Measurements from ENCODE around the gene HTR3A. TPM values are rescaled to one million over a fixed set of nuclear protein-coding genes. Genes with fewer than 3 reads are reported as not detected.

Gene HTR3A
- total and polyA plus RNA-seq, 9 of the 15 experiments (the other 6 are each of a cell fraction or from before 2014, with no cell fraction given) = not detected

DNA sequence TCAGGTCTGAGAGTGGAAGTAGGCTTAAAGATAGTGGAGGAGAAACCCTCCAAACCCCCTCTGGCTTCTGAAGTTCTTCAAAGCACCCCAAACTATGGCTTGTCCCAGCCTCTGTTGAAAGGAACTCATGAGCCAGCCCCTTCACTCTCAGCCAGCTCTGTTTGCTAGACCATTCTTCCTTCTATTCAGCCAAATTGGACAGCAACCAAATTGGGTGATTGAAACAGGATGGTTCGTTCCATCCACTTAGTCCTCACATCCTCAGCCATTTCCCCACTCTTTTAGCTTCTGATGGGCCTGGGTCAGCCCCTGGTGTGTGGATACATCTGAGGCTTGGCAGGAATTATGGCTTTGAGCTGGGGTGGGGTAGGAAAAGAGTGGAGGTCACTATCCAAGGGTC is 4.5 kb downstream of the HTR3A start:
- ChIA-PET POLR2A (no interaction called here), CTCF (ENCODE audit: low intra/inter-chr PET ratio) (no interaction called here)
- Histone ChIP-seq H3K36me3 (ENCODE audit: control insufficient read depth, insufficient read depth, low read length) (no peaks in the 10 kb centered on the region), H3K4me3 (no peak overlapping the region), H3K79me2 (ENCODE audit: control insufficient read depth, insufficient read depth, low read length) (no peaks in the 10 kb centered on the region), H3K4me1 (replicated peaks in 1 of 2; ENCODE audit: control insufficient read depth in 2 of 2, insufficient read depth in 2 of 2, low read length in 2 of 2) (peaks cover 0 to 7% of the 10 kb centered on the region in 2 experiments; a peak in 2 of 5 replicates), H3K27ac (ENCODE audit: extremely low read depth, low read depth, low read length) (no peak overlapping the region), H2AFZ (ENCODE audit: low read depth, low read length) (no peak overlapping the region), H3K4me2 (ENCODE audit: insufficient read depth, low read length) (no peak overlapping the region), H3K27me3 (ENCODE audit: control insufficient read depth in 2 of 2, insufficient read depth in 2 of 2, low read length in 2 of 2) (peaks cover 17 to 90% of the 10 kb centered on the region in 2 experiments), H3K9me3 (replicated peaks; ENCODE audit: control insufficient read depth, insufficient read depth, low read depth, low read length) (no peaks in the 10 kb centered on the region), H3K9ac (ENCODE audit: insufficient read depth in 1 of 2, low read depth in 2 of 2, low read length in 2 of 2) (no peak overlapping the region), H3K9me1 (ENCODE audit: control insufficient read depth, insufficient read depth, low read length) (no peaks in the 10 kb centered on the region), H4K20me1 (replicated peaks; ENCODE audit: control insufficient read depth, insufficient read depth, low read length) (0 out of 2 replicates have a peak, but pooled peaks cover 3% of the 10 kb centered on the region)
- BruUV-seq (replicated peaks) = no TSS peak
- WGBS (ENCODE audit: insufficient coverage, low coverage, missing lambda C conversion rate) = 0% methylated on average over 1 of the region's 1 CpG
- ATAC-seq (no peak), DNase-seq (ENCODE audit: extremely low read depth in 1 of 4, low spot score in 3 of 4) (no peak), FAIRE-seq (no peak)
- TF ChIP-seq SMARCB1 (IDR thresholded peaks at IDR 0.05; ENCODE audit: insufficient read length, low read depth) = no peak
- TF ChIP-seq MIER1 (IDR thresholded peaks at IDR 0.05; ENCODE audit: low read depth) = no peak
- no peak for TF ChIP-seq FOXM1 (IDR thresholded peaks at IDR 0.05; ENCODE audit: low read depth)
- TF ChIP-seq FOXM1 (CRISPR knock-in tag; IDR thresholded peaks at IDR 0.05; ENCODE audit: low read depth) = no peak
- intact Hi-C loops (cut with micrococcal nuclease) = loop anchor here (10.0 kb wide), 1 partner anchor 175 kb away; no protein-coding TSS in a partner anchor
- in situ Hi-C loops (cut with MboI) = no loop called here

DNA sequence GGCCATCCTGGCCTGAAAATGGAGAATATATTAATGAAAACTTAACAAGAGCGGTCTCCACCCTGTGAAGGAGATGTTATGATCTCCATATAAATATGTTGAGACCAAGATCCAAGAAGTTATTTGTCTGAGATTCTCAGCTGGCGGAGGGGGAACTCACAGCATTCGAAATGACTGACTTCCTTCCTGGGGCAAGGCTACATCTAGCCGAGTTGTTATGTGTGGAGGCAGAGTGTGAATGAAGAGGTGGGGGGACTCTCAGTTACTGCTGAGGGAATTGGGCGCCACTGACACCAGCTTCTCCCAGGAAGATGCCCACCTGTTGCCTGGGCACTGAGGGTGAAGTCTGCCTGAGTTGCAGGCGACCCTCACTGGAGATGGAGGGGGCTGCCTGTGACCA is 5.9 kb downstream of the HTR3A start:
- Histone ChIP-seq H2AFZ (ENCODE audit: low read depth, low read length) (no peak overlapping the region), H3K4me1 (replicated peaks in 1 of 2; ENCODE audit: control insufficient read depth in 2 of 2, insufficient read depth in 2 of 2, low read length in 2 of 2) (no peaks in the 10 kb centered on the region), H3K4me2 (ENCODE audit: insufficient read depth, low read length) (no peak overlapping the region), H3K9me1 (ENCODE audit: control insufficient read depth, insufficient read depth, low read length) (no peaks in the 10 kb centered on the region), H3K27me3 (ENCODE audit: control insufficient read depth in 2 of 2, insufficient read depth in 2 of 2, low read length in 2 of 2) (peaks cover 17 to 79% of the 10 kb centered on the region in 2 experiments), H3K27ac (ENCODE audit: extremely low read depth, low read depth, low read length) (no peak overlapping the region), H3K9me3 (replicated peaks; ENCODE audit: control insufficient read depth, insufficient read depth, low read depth, low read length) (no peaks in the 10 kb centered on the region), H3K36me3 (ENCODE audit: control insufficient read depth, insufficient read depth, low read length) (no peaks in the 10 kb centered on the region), H3K79me2 (ENCODE audit: control insufficient read depth, insufficient read depth, low read length) (no peaks in the 10 kb centered on the region), H4K20me1 (replicated peaks; ENCODE audit: control insufficient read depth, insufficient read depth, low read length) (no peaks in the 10 kb centered on the region), H3K4me3 (no peak overlapping the region), H3K9ac (ENCODE audit: insufficient read depth in 1 of 2, low read depth in 2 of 2, low read length in 2 of 2) (no peak overlapping the region)
- DNase-seq (ENCODE audit: extremely low read depth in 1 of 4, low spot score in 3 of 4) (no peak), ATAC-seq (no peak), FAIRE-seq (no peak)
- no TSS peak for BruUV-seq (replicated peaks)
- intact Hi-C loops (cut with micrococcal nuclease) (no loop called here), in situ Hi-C loops (cut with MboI) (no loop called here)
- 0% methylated on average over 6 of the region's 6 CpGs for WGBS (ENCODE audit: insufficient coverage, low coverage, missing lambda C conversion rate)
- TF ChIP-seq, protein P1, sequence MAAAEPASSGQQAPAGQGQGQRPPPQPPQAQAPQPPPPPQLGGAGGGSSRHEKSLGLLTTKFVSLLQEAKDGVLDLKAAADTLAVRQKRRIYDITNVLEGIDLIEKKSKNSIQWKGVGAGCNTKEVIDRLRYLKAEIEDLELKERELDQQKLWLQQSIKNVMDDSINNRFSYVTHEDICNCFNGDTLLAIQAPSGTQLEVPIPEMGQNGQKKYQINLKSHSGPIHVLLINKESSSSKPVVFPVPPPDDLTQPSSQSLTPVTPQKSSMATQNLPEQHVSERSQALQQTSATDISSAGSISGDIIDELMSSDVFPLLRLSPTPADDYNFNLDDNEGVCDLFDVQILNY (CRISPR knock-in tag; IDR thresholded peaks at IDR 0.05) = no peak
- no peak for TF ChIP-seq ETV1 (tag; conservative IDR thresholded peaks at IDR 0.05; ENCODE audit: low read depth)
- TF ChIP-seq PRPF4 (IDR thresholded peaks at IDR 0.05; ENCODE audit: insufficient read depth, low read depth, low read length, poor library complexity, severe bottlenecking) = no peak
- no peak for TF ChIP-seq HOXB6 (CRISPR knock-in tag; IDR thresholded peaks at IDR 0.05; ENCODE audit: borderline replicate concordance)
- ChIA-PET POLR2A (interaction anchor here (0.6 to 0.7 kb wide), 2 partner anchors 12 to 199 kb away, joined by 3 read pairs; no protein-coding TSS in a partner anchor), CTCF (ENCODE audit: low intra/inter-chr PET ratio) (no interaction called here)
